HEK293 (cell line): ENCODE measurements around the gene ARHGAP15.

ENCODE experiments used
- CTCF ChIA-PET: fragments of 350-600 bp; formaldehyde crosslinking; extraction: SDS; loops from one replicate; lab custom pipeline; 2021; ENCODE audit warnings: antibody characterized with exemption; lab: Yijun Ruan, JAX
- POLR2A ChIA-PET: fragments of 300-600 bp; formaldehyde crosslinking; extraction: SDS; loops from one replicate; lab custom pipeline; 2020; ENCODE audit warnings: antibody characterized with exemption, inconsistent platforms; lab: Yijun Ruan, JAX
- H3K27ac ChIP-seq: fragments of 200-500 bp; sonication (Bioruptor generic); 2 replicates; pipeline ENCODE4 v1.5.1; 2014; ENCODE audit warnings: low read depth, low read length, control low read depth, inconsistent platforms; ENCODE audit errors: extremely low read depth
- H3K36me3 ChIP-seq, 2 experiments: fragments of 200-500 bp in 1 of 2; sonication (Bioruptor generic) in 1 of 2; 1 replicate in 1 of 2; 2 replicates in 1 of 2; pipeline ENCODE4 v1.5.1; 2014 to 2017; ENCODE audit warnings: inconsistent platforms in 2 of 2, low read length in 2 of 2; ENCODE audit not compliant: control insufficient read depth in 2 of 2, insufficient read depth in 1 of 2
- H3K4me1 ChIP-seq: fragments of 200-500 bp; sonication (Bioruptor generic); 2 replicates; pipeline ENCODE4 v1.5.1; 2014; ENCODE audit warnings: mild to moderate bottlenecking, low read length, inconsistent platforms; ENCODE audit not compliant: control insufficient read depth, insufficient read depth
- H3K4me3 ChIP-seq: 2 replicates; pipeline ENCODE4 v1.5.1; 2011; ENCODE audit warnings: low read depth, mild to moderate bottlenecking, control low read depth, low read length, moderate library complexity
- H3K9me3 ChIP-seq: fragments of 200-500 bp; sonication (Bioruptor generic); 2 replicates; pipeline ENCODE4 v1.5.1; 2014; ENCODE audit warnings: low read depth, low read length, inconsistent platforms; ENCODE audit not compliant: control insufficient read depth, insufficient read depth
- EGR2 ChIP-seq: fragments of 450-650 bp; formaldehyde crosslinking; IDR thresholded peaks from 2 replicates; pipeline ENCODE4 v1.5.1; 2016; ENCODE audit warnings: low read depth, missing biosample characterization, missing genetic modification characterization
- FEZF1 ChIP-seq: fragments of 450-650 bp; formaldehyde crosslinking; IDR thresholded peaks from 2 replicates; pipeline ENCODE4 v1.5.1; 2016; ENCODE audit warnings: missing biosample characterization, missing genetic modification characterization
- GLI2 ChIP-seq: fragments of 450-650 bp; formaldehyde crosslinking; IDR thresholded peaks from 2 replicates; pipeline ENCODE4; 2017; ENCODE audit warnings: missing biosample characterization, missing genetic modification characterization, low read depth, borderline replicate concordance
- GLIS2 ChIP-seq: fragments of 450-650 bp; formaldehyde crosslinking; IDR thresholded peaks from 2 replicates; pipeline ENCODE4 v1.5.1; 2016; ENCODE audit warnings: missing biosample characterization, missing genetic modification characterization
- HOXA7 ChIP-seq: sonication (generic); formaldehyde crosslinking; IDR thresholded peaks from 2 replicates; pipeline ENCODE4 v1.8.1; 2022; ENCODE audit warnings: missing genetic modification reagents, borderline replicate concordance
- HOXC10 ChIP-seq: sonication (generic); formaldehyde crosslinking; IDR thresholded peaks from 2 replicates; pipeline ENCODE4 v1.8.1; 2023; ENCODE audit warnings: mild to moderate bottlenecking, missing genetic modification reagents
- KLF1 ChIP-seq: fragments of 450-650 bp; formaldehyde crosslinking; IDR thresholded peaks from 2 replicates; pipeline ENCODE4 v1.5.1; 2016; ENCODE audit warnings: missing biosample characterization, missing genetic modification characterization
- MEIS1 ChIP-seq: sonication (generic); formaldehyde crosslinking; IDR thresholded peaks from 2 replicates; pipeline ENCODE4 v1.8.1; 2022; ENCODE audit warnings: missing genetic modification reagents, mild to moderate bottlenecking, borderline replicate concordance
- REPIN1 ChIP-seq: fragments of 450-650 bp; formaldehyde crosslinking; IDR thresholded peaks from 2 replicates; pipeline ENCODE4 v1.5.1; 2017; ENCODE audit warnings: missing biosample characterization, missing genetic modification characterization, low read depth
- TCF7L2 ChIP-seq: IDR thresholded peaks from 2 replicates; pipeline ENCODE4 v1.6.1; 2011; ENCODE audit warnings: low read depth, mild to moderate bottlenecking, inconsistent platforms, low read length, moderate library complexity, borderline replicate concordance
- YY1 ChIP-seq: fragments of 450-650 bp; formaldehyde crosslinking; IDR thresholded peaks from 2 replicates; pipeline ENCODE4 v1.5.1; 2018; ENCODE audit warnings: missing biosample characterization, missing genetic modification characterization
- ZBTB20 ChIP-seq: fragments of 450-650 bp; formaldehyde crosslinking; IDR thresholded peaks from 2 replicates; pipeline ENCODE4 v1.5.1; 2016; ENCODE audit warnings: missing biosample characterization, missing genetic modification characterization
- ZFP41 ChIP-seq: fragments of 450-650 bp; formaldehyde crosslinking; IDR thresholded peaks from 2 replicates; pipeline ENCODE4 v1.5.1; 2016; ENCODE audit warnings: missing biosample characterization, missing genetic modification characterization, borderline replicate concordance
- ZNF223 ChIP-seq: fragments of 450-650 bp; formaldehyde crosslinking; IDR thresholded peaks from 2 replicates; pipeline ENCODE4 v1.5.1; 2016; ENCODE audit warnings: missing biosample characterization, missing genetic modification characterization
- ZNF292 ChIP-seq: fragments of 450-650 bp; formaldehyde crosslinking; IDR thresholded peaks from 2 replicates; pipeline ENCODE4 v1.5.1; 2016; ENCODE audit warnings: low read depth, missing biosample characterization, missing genetic modification characterization, borderline replicate concordance
- ZNF302 ChIP-seq: fragments of 450-650 bp; formaldehyde crosslinking; IDR thresholded peaks from 2 replicates; pipeline ENCODE4 v1.5.1; 2016; ENCODE audit warnings: missing biosample characterization, missing genetic modification characterization, low read depth
- ZNF366 ChIP-seq: fragments of 450-650 bp; formaldehyde crosslinking; conservative IDR thresholded peaks from 2 replicates; pipeline ENCODE4 v1.5.1; 2016; ENCODE audit warnings: missing biosample characterization, missing genetic modification characterization
- ZNF391 ChIP-seq: fragments of 450-650 bp; formaldehyde crosslinking; IDR thresholded peaks from 2 replicates; pipeline ENCODE4 v1.5.1; 2016; ENCODE audit warnings: low read depth, missing biosample characterization, missing genetic modification characterization, borderline replicate concordance
- ZNF394 ChIP-seq: fragments of 450-650 bp; formaldehyde crosslinking; IDR thresholded peaks from 2 replicates; pipeline ENCODE4 v1.5.1; 2016; ENCODE audit warnings: missing biosample characterization, missing genetic modification characterization, mild to moderate bottlenecking, moderate library complexity, borderline replicate concordance
- ZNF423 ChIP-seq: fragments of 450-650 bp; formaldehyde crosslinking; IDR thresholded peaks from 2 replicates; pipeline ENCODE4 v1.5.1; 2016; ENCODE audit warnings: missing biosample characterization, missing genetic modification characterization
- ZNF585B ChIP-seq: fragments of 450-650 bp; formaldehyde crosslinking; IDR thresholded peaks from 2 replicates; pipeline ENCODE4 v1.5.1; 2016; ENCODE audit warnings: missing biosample characterization, missing genetic modification characterization
- ZNF596 ChIP-seq: fragments of 450-650 bp; IDR thresholded peaks from 2 replicates; pipeline ENCODE4 v1.5.0; 2018; ENCODE audit warnings: missing biosample characterization, mild to moderate bottlenecking, missing genetic modification characterization, moderate library complexity
- ZNF629 ChIP-seq: fragments of 450-650 bp; formaldehyde crosslinking; IDR thresholded peaks from 2 replicates; pipeline ENCODE4 v1.5.1; 2017; ENCODE audit warnings: missing biosample characterization, missing genetic modification characterization
- ZNF843 ChIP-seq: fragments of 450-650 bp; formaldehyde crosslinking; IDR thresholded peaks from 2 replicates; pipeline ENCODE4 v1.5.1; 2016; ENCODE audit warnings: missing biosample characterization, missing genetic modification characterization
- ZSCAN30 ChIP-seq: fragments of 450-650 bp; IDR thresholded peaks from 2 replicates; pipeline ENCODE4 v1.5.1; 2018; ENCODE audit warnings: missing biosample characterization, mild to moderate bottlenecking, missing genetic modification characterization, moderate library complexity
- TF ChIP-seq, protein P1 (sequence below): fragments of 450-650 bp; formaldehyde crosslinking; IDR thresholded peaks from 2 replicates; pipeline ENCODE4 v1.5.1; 2016; ENCODE audit warnings: missing biosample characterization, missing genetic modification characterization
- TF ChIP-seq, protein P2 (sequence below): sonication (generic); formaldehyde crosslinking; IDR thresholded peaks from 2 replicates; pipeline ENCODE4 v1.8.1; 2022; ENCODE audit warnings: mild to moderate bottlenecking, moderate library complexity, missing genetic modification reagents
- TF ChIP-seq, protein P3 (sequence below): fragments of 450-650 bp; formaldehyde crosslinking; IDR thresholded peaks from 2 replicates; pipeline ENCODE4 v1.5.1; 2016; ENCODE audit warnings: missing biosample characterization, missing genetic modification characterization
- TF ChIP-seq, protein P4 (sequence below): fragments of 450-650 bp; IDR thresholded peaks from 2 replicates; pipeline ENCODE4 v1.5.1; 2018; ENCODE audit warnings: missing biosample characterization, mild to moderate bottlenecking, missing genetic modification characterization

The ARHGAP15 gene

DNA sequence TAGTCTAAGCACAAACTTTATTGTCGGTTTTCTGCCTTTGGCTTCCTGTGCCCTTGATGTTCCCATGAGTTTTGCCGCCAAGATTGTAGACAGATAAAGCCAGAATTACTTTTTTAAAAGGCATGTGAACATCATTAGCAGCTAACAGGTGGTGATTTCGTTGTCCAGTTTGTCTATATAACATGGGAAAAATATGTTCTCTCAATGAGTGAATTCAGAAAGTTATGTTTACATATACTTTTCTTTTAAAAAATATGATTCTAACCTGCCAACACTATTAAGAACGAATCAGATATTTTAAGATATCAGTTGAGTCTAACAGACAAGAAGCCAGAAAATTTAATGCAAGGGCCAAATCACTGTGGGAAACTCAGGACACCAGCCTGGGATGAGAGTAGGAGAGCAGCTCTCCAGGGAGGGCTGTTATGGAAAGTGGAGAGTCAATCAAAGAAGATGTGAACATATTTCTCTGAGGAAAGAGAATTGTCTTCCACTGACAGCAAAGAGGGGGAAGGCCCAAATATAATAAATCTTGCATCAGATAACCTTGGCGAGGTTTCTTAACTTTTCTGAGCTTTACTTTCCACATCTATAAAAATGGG is 311.3 kb downstream of the ARHGAP15 start (continued):
- TF ChIP-seq ZNF292 (tag by site-specific recombination) (no peak), HOXC10 (no peak)

DNA sequence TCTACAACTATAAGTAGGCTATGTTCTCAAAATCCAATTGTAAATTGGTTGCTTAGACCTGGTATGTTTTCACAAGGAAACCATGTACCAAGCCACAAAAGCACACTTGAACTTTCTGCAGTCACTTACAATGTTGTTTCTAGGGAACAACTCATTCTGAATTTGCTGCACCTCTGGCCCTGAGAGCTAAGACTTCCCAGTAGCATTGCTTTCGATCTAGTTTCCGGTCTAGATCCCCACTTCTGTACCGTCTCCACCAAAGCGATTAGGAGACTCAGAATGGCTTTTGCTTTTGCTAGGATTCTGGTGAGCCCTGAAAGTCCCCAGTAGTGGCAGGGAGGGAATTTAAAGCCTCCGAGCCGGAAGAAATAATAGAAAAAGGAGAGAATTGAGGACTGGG is 313.0 kb downstream of the ARHGAP15 start:
- CTCF ChIA-PET, result interaction anchor here (1.6 kb wide), 1 partner anchor 9 kb away, joined by 4 read pairs; no protein-coding TSS in a partner anchor
- TF ChIP-seq YY1 (tag by site-specific recombination), result no peak
- TF ChIP-seq ZNF366 (tag by site-specific recombination), result no peak
- no peak for TF ChIP-seq ZNF423 (tag by site-specific recombination)
- no peak for TF ChIP-seq EGR2 (tag by site-specific recombination)
- no peak for TF ChIP-seq ZBTB20 (tag by site-specific recombination)
- TF ChIP-seq, protein P1, sequence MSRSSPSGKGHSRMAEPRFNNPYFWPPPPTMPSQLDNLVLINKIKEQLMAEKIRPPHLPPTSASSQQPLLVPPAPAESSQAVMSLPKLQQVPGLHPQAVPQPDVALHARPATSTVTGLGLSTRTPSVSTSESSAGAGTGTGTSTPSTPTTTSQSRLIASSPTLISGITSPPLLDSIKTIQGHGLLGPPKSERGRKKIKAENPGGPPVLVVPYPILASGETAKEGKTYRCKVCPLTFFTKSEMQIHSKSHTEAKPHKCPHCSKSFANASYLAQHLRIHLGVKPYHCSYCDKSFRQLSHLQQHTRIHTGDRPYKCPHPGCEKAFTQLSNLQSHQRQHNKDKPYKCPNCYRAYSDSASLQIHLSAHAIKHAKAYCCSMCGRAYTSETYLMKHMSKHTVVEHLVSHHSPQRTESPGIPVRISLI (tag by site-specific recombination), result no peak
- no peak for TF ChIP-seq ZNF391
- no peak for TF ChIP-seq ZFP41 (tag by site-specific recombination)
- no peak for TF ChIP-seq ZNF302 (tag by site-specific recombination)
- no peak for TF ChIP-seq ZSCAN30 (tag by site-specific recombination)
- no peak for TF ChIP-seq HOXC10
- no peak for TF ChIP-seq GLIS2 (tag by site-specific recombination)
- TF ChIP-seq ZNF223 (tag by site-specific recombination), result no peak
- no peak for TF ChIP-seq HOXA7 (CRISPR knock-in tag)
- TF ChIP-seq REPIN1 (tag by site-specific recombination), result no peak
- TF ChIP-seq, protein P2, sequence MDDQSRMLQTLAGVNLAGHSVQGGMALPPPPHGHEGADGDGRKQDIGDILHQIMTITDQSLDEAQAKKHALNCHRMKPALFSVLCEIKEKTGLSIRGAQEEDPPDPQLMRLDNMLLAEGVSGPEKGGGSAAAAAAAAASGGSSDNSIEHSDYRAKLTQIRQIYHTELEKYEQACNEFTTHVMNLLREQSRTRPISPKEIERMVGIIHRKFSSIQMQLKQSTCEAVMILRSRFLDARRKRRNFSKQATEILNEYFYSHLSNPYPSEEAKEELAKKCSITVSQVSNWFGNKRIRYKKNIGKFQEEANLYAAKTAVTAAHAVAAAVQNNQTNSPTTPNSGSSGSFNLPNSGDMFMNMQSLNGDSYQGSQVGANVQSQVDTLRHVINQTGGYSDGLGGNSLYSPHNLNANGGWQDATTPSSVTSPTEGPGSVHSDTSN (CRISPR knock-in tag), result no peak
- no peak overlapping the region for H3K4me3 ChIP-seq
- no peak overlapping the region for H3K27ac ChIP-seq
- H3K9me3 ChIP-seq, result no peaks in the 10 kb centered on the region
- H3K4me1 ChIP-seq, result no peaks in the 10 kb centered on the region
- POLR2A ChIA-PET, result interaction anchor here (0.6 kb wide), 1 partner anchor 237 kb away, joined by 3 read pairs; no protein-coding TSS in a partner anchor
- no peaks in the 10 kb centered on the region for H3K36me3 ChIP-seq

DNA sequence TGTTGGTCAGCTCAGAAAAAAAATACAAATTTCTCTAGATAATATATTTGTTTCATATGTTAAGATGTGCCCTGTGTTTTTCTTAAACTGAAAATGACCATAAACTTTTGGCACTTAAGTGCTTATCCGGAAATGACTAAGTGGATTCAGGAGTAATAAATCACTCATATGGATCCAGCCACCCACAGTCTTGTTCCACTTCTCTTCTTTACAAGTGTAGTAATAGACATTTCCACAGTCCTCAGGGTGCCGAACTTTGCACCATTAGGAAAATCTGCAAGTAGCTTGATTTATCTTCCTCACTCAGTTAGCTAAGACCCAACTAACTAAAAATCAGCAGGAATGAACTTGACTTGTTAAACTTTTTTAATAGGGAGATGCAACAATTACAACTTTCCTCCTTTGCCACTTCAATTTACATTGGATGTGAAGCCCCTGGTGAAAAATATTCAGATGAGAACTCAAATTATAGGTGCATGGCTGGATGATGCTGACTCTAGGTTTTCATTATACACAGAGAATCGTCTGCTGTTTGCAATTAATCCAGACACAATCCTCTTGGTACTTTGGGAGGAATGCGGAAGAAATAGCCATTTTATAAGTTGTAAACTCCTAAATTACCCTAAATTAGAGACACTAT is 322.5 kb downstream of the ARHGAP15 start:
- H3K9me3 ChIP-seq, result no peaks in the 10 kb centered on the region
- H3K36me3 ChIP-seq, result no peaks in the 10 kb centered on the region
- peaks cover 20% of the 10 kb centered on the region for H3K4me1 ChIP-seq
- CTCF ChIA-PET, result no interaction called here
- POLR2A ChIA-PET, result no interaction called here
- H3K27ac ChIP-seq, result no peak overlapping the region
- no peak overlapping the region for H3K4me3 ChIP-seq
- 0 out of 2 replicates have a peak, but pooled peaks have one; percentile 23 for TF ChIP-seq ZNF629 (tag by site-specific recombination)
- TF ChIP-seq ZNF585B (tag by site-specific recombination), result no peak
- TF ChIP-seq TCF7L2, result peak; percentile 34; the same call in 1 of the 2 replicates
- peak; percentile 55 for TF ChIP-seq ZNF596 (tag by site-specific recombination)
- TF ChIP-seq ZNF394 (tag by site-specific recombination), result peak; percentile 19; the same call in 1 of the 2 replicates
- peak; percentile 70 for TF ChIP-seq GLI2 (tag by site-specific recombination)
- TF ChIP-seq FEZF1 (tag by site-specific recombination), result peak; percentile 90
- no peak for TF ChIP-seq KLF1 (tag by site-specific recombination)
- peak; percentile 81 for TF ChIP-seq ZNF843
- peak; percentile 45; the same call in 1 of the 2 replicates for TF ChIP-seq ZNF366 (tag by site-specific recombination)
- no peak for TF ChIP-seq MEIS1
- TF ChIP-seq, protein P3, sequence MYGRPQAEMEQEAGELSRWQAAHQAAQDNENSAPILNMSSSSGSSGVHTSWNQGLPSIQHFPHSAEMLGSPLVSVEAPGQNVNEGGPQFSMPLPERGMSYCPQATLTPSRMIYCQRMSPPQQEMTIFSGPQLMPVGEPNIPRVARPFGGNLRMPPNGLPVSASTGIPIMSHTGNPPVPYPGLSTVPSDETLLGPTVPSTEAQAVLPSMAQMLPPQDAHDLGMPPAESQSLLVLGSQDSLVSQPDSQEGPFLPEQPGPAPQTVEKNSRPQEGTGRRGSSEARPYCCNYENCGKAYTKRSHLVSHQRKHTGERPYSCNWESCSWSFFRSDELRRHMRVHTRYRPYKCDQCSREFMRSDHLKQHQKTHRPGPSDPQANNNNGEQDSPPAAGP, result no peak
- TF ChIP-seq, protein P4, sequence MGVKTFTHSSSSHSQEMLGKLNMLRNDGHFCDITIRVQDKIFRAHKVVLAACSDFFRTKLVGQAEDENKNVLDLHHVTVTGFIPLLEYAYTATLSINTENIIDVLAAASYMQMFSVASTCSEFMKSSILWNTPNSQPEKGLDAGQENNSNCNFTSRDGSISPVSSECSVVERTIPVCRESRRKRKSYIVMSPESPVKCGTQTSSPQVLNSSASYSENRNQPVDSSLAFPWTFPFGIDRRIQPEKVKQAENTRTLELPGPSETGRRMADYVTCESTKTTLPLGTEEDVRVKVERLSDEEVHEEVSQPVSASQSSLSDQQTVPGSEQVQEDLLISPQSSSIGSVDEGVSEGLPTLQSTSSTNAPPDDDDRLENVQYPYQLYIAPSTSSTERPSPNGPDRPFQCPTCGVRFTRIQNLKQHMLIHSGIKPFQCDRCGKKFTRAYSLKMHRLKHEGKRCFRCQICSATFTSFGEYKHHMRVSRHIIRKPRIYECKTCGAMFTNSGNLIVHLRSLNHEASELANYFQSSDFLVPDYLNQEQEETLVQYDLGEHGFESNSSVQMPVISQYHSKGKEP (tag by site-specific recombination), result 0 out of 2 replicates have a peak, but pooled peaks have one; percentile 52
